SIG-M5 treated with dmso at 0.1 percent for 504 hours (cell line): ENCODE results near the gene ALAD.
A peak's percentile ranks its signal among the peaks of the same experiment; 100 is the strongest.

Experiments used
- DNase-seq: peaks from one replicate; lab custom pipeline; 2025; ENCODE audit not compliant: unreplicated experiment; lab: John Stamatoyannopoulos, UW

Gene ALAD

DNA sequence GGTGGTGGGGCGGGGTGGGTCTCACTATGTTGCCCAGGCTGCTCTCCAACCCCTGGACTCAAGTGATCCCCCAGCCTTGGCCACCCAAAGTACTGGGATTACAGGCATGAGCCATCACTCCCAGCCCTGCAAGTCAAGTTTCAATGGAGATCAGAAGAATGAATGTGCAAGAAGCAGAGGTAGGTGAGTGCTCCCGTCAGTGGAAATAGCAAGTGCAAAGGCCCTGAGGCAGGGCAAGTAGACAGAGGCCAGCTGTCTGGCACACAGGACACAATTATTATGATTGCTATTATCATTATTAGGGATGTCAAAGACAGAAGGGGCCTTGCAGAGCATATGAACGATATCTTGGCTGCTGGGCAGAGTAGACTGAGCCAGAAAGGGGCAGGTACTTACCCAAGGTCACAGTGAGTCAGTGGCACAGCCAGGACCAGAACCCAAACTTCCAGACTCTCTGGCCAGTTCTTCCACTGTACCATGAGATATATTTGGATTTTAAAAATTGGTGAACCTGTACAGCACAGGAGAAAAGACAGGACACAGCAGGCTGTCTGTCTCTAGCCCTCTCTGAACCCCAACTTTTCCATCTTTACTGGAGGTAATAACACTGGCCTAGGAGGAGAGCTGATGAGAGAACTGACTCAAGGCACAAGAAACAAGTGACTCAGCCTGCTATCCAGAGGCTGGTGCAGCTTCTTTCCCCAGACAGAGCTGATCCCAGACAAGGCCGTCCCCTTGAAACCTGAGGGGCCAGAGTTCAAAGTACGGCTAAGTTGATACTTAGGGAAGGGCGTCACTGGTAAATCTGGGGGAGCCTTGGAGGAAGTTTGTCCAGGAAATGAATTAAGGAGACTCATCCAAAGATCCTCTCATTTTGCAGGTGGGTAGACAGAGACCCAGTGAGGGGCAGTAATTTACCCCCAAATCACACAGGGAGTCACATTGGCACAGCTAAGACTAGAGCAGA is 25.7 kb downstream of the ALAD start:
- DNase-seq = no peak

DNA sequence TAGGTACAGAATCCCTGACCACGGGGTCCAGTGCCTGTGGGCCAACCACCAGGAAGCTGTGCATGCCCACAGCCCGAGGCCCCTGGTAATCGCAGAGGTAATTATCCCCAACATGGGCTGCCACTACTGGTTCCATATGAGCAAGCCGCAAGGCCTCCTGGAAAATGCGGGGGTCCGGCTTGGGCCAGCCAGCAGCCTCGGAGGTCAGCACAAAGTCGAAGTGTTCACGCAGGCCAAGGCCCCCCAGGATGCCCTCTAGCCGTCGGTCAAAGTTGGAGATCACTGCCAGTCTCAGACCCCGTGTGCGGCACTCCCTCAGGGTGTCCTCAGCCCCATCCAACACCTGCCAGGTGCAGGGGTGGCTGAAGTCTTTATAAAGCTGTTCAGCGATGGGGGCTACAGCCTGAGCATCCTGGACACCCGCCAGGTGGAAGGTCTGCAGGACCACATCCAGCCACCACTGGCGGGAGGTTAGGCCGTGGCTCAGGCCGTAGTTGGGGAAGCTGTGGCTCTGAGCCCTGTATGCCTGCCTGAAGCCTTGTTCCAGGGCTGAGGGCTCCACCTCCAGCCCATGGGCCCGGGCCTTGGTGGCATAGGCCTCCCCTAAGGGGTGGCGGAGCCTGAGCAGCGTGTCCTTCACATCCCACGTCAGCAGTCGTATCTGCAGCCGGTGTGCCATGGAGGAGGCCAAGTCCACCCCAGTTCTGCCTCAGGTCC is 27.2 kb downstream of the ALAD start:
- DNase-seq = no peak

DNA sequence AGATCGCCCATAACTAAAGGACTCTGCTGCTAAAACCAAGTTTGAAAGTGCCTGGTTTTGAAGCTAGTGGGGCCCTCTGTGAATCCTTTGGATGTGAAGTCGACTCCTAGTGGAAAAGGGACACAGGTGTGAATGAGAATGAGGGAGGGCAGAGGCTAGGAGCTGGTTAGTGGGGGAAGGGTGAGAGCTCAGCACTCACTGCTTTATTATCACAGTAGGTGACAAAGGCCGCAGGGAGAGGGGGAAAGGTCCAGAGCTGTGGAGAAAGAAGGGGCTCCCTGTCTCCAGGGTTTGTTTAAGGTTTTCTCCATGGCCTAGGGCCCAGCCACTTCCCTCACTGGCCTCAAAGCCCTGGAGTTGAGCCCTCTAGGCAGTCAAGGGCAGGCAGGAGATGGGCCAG is 27.8 kb downstream of the ALAD start:
- no peak for DNase-seq

DNA sequence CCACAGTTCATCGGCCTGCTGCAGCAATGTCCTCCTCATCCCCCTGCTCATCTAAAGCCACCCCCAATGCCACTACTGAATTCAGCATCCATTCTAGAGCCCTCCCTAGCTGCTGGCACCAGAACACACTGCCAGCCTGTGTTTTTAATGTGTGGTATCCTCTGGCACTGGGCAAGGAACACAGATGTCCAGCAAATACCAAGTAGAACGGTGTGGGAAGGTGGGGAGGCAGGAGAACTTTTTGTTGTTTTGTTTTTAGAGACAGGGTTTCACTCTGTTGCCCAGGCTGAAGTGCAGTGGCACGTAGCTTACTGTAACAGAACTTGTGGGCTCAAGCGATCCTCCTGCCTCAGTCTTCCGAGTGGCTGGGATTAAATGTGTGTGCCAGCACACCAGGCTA is 29.0 kb downstream of the ALAD start:
- DNase-seq = no peak

DNA sequence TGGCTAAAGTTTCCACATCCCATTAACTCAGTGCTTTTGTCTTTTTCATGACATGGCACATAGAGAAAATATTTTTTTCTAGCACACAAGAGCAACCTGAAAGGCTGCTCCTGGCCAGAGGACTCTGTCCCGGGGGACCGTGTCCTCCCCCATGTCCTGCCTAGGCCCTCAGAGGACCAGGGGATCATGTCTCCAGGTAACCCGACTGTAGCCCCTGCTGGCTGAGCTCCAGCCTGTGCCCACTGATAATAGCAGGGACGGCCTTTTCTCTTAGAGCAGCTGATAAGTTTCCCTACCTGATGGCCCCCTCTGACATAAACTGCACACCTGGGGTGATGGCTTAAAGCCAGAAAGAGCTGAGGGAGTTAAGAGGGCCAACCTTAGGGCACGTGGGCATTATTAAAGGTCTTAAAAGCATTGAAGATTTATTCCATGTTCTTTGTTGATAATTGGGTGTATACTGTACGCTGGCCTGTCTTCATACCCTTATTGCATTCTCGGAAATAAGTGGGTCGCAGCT is 30.2 kb downstream of the ALAD start:
- DNase-seq = no peak

DNA sequence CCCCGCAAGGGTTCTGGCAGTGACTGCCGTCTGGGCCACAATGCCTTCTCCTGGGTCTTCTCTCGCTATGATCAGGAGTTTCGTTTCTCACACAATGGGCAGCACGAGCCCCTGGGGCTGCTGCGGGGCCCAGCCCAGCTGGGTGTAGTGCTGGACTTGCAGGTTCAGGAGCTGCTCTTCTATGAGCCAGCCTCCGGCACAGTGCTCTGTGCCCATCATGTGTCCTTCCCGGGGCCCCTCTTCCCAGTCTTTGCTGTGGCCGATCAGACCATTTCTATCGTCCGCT is 31.3 kb downstream of the ALAD start:
- DNase-seq = no peak

DNA sequence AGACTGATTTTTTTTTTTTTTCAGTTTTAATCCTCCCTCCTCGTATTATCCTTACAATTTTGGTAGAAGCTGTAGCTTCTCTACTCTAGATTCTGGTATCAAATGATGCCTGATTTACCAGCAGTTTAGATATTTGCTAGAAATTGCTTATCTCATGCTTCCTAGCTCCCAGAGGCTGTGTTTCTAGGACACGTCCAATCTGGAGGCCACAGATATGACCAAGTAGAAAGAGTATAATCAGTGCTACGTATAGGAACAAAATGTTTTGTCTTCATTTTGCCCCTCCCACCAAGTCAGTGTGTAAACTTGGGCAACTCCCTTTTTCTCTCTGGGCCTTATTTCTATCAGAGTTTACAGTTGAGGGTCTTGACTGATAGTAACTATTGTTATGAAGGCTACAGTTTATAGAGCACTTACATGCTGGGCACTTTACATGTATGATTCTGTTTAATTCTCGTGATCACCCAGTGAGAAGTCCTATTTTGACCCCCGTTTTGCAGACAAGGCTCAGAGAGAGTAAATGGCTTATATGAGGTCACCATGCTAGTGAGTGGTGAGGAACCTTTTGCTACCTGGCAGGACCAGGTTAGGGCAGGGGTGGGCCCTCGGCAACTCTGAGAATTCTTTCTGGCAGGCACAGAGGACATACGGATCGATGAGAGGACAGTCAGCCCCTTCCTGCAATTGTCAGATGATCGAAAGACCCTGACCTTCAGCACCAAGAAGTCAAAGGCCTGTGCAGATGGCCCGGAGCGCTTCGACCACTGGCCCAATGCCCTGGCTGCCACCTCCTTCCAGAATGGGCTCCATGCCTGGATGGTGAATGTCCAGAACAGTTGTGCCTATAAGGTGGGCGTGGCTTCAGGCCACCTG is 31.9 kb downstream of the ALAD start:
- DNase-seq = no peak

DNA sequence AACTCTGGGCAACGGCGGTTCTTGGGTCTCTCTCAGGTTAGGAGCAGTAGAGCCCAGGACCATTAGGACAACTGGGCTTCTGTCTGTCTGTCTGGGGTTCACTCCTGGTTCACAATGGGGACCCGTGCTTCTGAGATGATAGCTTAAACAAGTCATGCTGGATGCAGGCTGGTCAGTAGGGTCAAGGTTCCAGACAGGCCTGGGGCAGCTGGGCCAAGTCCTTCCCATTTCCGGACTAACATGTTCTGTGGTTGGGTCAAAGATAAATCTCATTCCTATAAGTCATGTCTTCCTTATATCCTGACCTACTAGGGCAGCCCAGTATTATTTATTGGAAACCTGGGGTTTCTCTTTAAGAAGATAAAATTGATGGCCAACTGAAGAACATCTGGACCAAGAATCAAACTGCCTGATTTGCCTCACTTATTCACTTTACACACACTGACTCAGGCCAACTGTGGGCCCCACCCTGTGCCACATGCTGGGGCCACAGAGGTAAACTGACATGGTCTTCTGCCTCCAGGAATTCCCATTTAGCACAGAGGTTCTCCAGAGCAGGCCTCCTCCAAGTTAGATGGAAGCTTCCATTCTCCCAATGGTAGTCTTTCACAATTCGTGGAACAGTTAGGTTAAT is 32.6 kb downstream of the ALAD start:
- no peak for DNase-seq

DNA sequence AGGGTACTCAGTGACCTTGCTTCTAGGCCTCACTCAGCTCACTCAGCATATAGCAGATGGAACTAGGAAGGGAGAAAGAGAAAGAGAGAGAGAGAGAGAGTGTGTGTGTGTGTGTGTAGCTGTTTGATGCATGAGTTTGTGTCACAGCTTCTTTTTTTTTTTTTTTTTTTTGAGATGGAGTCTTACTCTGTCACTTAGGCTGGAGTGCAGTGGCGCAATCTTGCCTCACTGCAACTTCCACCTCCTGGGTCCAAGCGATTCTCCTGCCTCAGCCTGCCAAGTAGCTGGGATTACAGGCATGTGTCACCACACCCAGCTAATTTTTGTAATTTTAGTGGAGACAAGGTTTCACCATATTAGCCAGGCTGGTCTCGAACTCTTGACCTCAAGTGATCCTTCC is 35.4 kb downstream of the ALAD start:
- DNase-seq = peak; percentile 35

DNA sequence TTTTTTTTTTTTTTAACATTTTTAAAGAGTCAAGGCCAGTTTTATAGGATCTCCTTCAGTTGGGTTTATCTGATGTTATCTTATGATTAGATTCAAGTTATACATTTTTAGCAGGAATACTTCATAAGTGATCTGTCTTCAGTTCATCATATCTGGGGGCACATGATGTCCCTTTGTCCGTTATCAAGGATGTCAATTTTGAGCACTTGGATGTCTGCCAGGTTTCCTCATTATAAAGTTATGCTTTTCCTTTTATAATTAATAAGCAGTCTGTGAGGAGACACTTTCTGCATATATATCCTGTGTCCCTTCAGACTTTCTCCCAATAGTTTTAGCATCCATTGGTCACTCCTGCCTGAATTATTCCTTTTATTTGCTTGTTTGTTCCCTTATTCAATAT is 36.1 kb downstream of the ALAD start:
- DNase-seq = no peak

DNA sequence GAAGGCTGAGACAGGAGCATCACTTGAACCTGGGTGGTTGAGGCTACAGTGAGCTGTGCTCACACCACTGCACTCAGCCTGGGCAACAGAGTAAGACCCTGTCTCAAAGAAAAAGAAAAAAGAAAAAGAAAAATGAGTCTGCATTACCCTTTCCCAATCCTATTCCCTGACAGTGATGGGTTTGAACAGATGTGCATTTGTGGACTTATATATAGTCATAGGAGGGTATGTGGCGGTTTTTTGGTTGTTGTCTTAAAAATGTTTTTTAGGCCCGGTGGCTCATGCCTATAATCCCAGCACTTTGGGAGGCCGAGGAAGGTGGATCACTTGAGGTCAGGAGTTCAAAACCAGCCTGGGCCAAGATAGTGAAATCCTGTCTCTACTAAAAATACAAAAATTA is 37.7 kb downstream of the ALAD start:
- no peak for DNase-seq

DNA sequence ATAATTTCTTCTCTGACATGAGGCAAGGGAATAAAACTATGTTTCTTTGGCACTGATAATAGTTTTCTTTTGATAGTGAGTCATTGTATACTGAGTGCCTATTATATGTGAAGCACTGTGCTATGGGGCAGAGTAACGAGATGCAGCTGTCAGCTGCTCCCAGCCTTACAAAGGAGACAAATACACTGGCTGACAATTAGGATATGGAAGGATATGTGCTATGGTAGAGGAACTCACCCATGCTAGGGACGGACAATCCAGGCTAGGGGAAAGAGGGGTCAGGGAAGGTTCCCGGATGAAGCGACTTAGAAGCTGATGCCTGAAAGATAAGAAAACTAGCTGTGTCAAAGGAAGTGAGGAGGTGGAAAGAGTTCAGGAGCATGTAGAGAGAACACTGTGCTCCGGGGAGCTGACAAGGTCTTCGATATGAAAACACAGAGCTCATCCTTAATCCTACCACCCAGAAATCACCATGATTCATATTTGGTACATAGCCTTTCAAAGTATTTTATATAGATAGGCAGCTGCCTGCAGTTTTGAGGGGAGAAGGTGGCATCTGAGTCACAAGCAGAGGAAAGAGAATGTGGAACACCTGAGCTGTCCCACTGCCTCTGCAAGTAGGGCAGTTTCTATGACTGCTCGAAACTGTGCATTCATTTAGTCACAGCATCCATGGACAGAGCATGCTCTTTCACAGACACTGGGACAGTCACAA is 39.6 kb downstream of the ALAD start:
- DNase-seq = no peak

DNA sequence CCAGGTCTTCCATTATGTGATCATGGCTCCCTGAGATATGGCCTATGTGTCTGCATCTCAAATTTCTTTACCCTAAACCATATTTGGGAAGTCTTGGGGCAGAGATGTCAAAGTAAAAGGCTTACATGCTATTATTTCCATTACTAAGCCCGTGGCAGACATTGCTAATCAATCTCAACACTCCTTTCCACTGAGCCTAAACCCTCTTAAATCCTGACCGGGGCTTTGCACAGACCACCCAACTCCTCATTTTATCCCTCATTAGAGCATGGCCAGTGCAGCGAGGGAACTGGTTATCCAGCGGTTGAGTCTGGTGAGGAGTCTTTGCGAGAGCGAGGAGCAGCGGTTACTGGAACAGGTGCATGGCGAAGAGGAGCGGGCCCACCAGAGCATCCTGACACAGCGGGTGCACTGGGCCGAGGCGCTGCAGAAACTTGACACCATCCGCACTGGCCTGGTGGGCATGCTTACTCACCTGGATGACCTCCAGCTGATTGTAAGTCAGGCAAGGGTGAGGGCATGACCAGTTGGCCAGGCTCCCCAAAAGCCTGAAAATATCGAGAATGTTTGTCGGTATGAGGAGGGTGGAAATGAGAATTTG is 40.7 kb downstream of the ALAD start:
- no peak for DNase-seq

DNA sequence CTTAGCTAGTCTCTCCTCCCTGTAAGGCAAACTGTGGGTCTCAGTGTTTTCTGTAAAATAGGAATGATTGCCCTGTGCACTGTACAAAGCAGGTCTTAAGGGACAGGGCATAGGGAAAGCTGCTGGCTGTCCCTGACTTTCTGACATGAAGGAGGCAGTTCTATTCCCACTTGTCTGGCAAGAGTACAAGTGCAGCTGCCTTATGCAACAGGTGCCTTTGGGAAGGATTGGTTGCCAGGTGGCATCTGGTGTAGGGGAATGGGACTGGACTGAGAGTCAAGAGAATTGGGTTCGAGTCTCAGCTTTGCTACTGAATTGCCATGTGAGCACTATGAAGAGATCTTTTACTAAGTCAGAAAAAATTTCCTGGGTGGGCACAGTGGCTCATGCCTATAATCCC is 41.7 kb downstream of the ALAD start:
- DNase-seq = no peak

DNA sequence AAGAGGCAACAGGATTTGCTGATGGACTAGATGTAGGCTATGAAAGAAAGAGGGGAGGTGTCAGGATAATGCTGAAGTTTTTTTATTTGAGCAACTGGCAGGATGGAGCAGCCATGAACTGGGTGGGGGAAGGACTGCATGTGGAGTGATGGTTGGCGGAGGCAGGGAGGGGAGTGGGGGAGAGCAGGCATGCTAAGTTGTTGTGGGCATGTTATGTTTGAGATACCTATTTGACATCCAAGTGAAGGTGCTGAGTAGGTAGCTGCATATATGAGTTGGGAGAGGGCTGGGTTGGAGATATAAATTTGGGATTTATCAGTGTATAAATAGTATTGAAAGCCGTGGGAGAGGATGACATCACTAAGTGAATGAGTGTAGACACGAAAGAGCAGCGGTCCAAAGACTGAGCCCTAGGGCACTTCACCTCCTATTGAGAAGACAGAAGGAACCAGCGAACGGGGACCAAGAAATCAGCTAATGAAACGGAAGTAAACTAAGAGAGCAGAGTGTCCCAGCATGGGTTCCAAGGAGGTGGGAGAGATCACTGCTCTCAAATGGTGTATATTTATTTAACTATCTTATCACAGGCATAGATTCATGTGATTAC is 44.3 kb downstream of the ALAD start:
- DNase-seq = no peak

DNA sequence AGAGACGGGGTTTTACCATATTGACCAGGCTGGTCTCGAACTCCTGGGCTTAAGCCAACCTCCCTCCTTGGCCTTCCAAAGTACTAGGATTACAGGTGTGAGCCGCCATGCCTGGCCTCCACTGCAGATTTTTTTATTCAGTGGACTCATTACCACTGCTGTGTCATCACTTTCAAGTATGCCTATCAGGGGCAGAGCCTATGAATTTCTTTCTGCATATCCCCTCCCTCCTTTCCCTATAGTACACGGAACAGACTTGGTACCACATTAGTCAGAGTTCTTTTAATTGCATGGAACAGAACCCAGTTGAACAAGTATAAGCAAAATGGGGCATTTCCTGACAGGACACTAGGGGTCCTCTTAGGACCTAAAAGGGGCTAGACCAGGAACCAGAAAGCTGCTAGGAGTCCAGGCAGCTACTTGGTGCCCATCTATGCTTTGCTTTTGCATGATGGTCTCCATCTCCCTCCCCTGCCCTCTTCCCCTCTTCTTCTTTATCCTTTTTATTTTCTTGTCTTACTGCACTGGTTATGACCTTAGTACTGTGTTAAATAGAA is 46.0 kb downstream of the ALAD start:
- peak; percentile 16 for DNase-seq

DNA sequence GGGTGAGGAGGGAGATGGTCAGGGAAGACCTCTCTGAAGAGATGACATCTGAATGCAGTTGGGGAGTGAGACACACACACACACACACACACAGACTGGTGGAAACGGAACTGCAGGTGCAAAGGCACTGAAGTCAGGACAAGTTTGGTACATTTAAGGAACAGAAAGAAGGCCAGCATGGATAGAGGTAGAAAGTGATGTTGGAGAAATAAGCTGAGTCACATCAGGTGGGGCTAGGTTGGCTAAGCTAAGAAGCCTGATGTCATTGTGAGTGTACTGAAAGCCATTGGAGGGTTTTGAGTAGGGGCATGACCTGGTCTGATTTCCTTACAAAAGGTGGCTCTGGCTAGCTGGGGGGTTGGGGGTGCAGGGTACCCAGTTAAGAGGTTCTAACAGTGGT is 48.7 kb downstream of the ALAD start:
- DNase-seq = no peak

DNA sequence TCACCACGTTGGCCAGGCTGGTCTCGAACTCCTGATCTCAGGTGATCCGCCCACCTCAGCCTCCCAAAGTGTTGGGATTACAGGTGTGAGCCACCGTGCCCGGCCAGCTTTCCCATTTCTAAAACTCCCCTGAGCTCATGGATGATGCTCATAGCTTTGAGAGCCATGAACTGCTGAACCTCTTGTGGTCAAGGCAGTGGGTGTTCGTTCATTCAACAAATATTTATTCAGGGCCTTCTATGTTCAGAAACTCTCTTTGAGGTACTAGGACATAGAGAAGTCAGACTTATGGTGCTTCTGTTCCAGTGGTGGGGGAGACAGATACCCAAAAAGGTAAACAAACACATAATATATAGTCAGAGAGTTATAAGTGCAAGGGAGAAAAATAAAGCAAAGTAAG is 49.1 kb downstream of the ALAD start:
- no peak for DNase-seq

DNA sequence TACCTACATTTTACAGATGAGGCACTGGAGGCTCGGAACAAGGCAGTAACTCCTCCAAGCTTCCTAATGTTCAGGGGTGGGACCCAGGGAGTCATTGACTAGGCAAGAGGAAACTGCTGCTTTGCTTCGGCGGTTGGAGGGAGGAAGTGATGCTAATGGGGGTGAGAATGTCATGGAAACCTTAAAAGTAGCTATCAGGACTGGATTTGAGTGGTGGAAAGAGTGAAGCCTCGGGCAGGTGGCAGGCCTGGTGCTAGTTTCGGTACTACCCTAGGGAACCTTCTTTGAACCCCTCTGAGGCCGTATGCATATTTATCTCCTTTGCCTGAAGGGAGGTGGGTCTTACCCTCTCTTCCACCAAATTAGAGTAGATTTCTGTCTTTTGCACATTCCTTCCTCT is 50.1 kb downstream of the ALAD start:
- DNase-seq = peak; percentile 65
